DOHH2 (cell line): ENCODE measurements around the gene TGFBR3.

Experiments
- CTCF ChIP-seq: fragments of 200-600 bp; sonication (generic); IDR thresholded peaks from one replicate; pipeline ENCODE4 v1.5.1; 2014; ENCODE audit warnings: antibody characterized with exemption, mild to moderate bottlenecking, low read depth, low read length; ENCODE audit not compliant: poor library complexity, severe bottlenecking
- EZH2phosphoT487 ChIP-seq: fragments of 200-600 bp; sonication (generic); IDR thresholded peaks from 2 replicates; pipeline ENCODE4 v1.6.1; 2017; ENCODE audit warnings: borderline replicate concordance, mild to moderate bottlenecking, antibody characterized with exemption, low read length, moderate library complexity, mixed read lengths

GRCh38 chr1:91775227-91775626 lies 110.7 kb downstream of the TGFBR3 start:
- TF ChIP-seq CTCF: no peak
- no peak for TF ChIP-seq EZH2phosphoT487
